GM23338 (cell line): ENCODE results near the gene PIGC. TPM values are rescaled to one million over a fixed set of nuclear protein-coding genes. Genes with fewer than 3 reads are reported as not detected.

Source experiments
- ATAC-seq: fragments of 200-7000 bp; cut with Tn5 transposase; 3 replicates; pipeline ENCODE4 v1.9.1; 2020
- DNase-seq: peaks from one replicate; pipeline ENCODE4 v3.0.0-alpha.2; 2015; ENCODE audit warnings: low spot score
- H2AFZ ChIP-seq: fragments of 200-600 bp; sonication (generic); 2 replicates; pipeline ENCODE4 v1.8.0; 2016; ENCODE audit warnings: antibody characterized with exemption, mild to moderate bottlenecking, moderate library complexity
- H3F3A ChIP-seq: fragments of 200-600 bp; sonication (generic); replicated peaks from 2 replicates; pipeline ENCODE4 v1.8.0; 2017; ENCODE audit warnings: antibody characterized with exemption, mixed run types, low read depth
- H3K27ac ChIP-seq: fragments of 200-600 bp; sonication (generic); 2 replicates; pipeline ENCODE4 v1.6.1; 2016; ENCODE audit warnings: low read depth
- H3K27me3 ChIP-seq: fragments of 200-600 bp; sonication (generic); 2 replicates; pipeline ENCODE4 v1.8.0; 2016; ENCODE audit warnings: mild to moderate bottlenecking, mixed run types, moderate library complexity; ENCODE audit not compliant: insufficient read depth
- H3K36me3 ChIP-seq: fragments of 200-600 bp; sonication (generic); 2 replicates; pipeline ENCODE4 v1.8.0; 2016; ENCODE audit warnings: mild to moderate bottlenecking; ENCODE audit not compliant: insufficient read depth
- H3K4me1 ChIP-seq: fragments of 200-600 bp; sonication (generic); 2 replicates; pipeline ENCODE4 v1.8.0; 2016; ENCODE audit warnings: mild to moderate bottlenecking, moderate library complexity; ENCODE audit not compliant: insufficient read depth
- H3K4me2 ChIP-seq: fragments of 200-600 bp; sonication (generic); 2 replicates; pipeline ENCODE4 v1.7.1; 2017; ENCODE audit warnings: mixed run types
- H3K4me3 ChIP-seq: fragments of 200-600 bp; sonication (generic); 2 replicates; pipeline ENCODE4 v1.6.1; 2016; ENCODE audit warnings: mixed run types
- H3K79me2 ChIP-seq: fragments of 200-600 bp; sonication (generic); replicated peaks from 2 replicates; pipeline ENCODE4 v1.8.0; 2017; ENCODE audit warnings: mild to moderate bottlenecking; ENCODE audit not compliant: insufficient read depth
- H3K9me2 ChIP-seq: fragments of 200-600 bp; sonication (generic); 2 replicates; pipeline ENCODE4 v1.8.0; 2017; ENCODE audit not compliant: insufficient read depth
- H4K20me1 ChIP-seq: fragments of 200-600 bp; sonication (generic); replicated peaks from 2 replicates; pipeline ENCODE4 v1.8.0; 2017; ENCODE audit warnings: mild to moderate bottlenecking; ENCODE audit not compliant: insufficient read depth
- H3K27ac Mint-ChIP-seq: 2 replicates; pipeline ENCODE4 v1.8.0; 2020; ENCODE audit warnings: inconsistent platforms, mild to moderate bottlenecking, moderate library complexity, mixed read lengths
- H3K27me3 Mint-ChIP-seq: 3 replicates; pipeline ENCODE4 v1.8.0; 2022; ENCODE audit warnings: low read depth, mild to moderate bottlenecking, moderate library complexity, mixed read lengths, inconsistent platforms; ENCODE audit not compliant: insufficient read depth, poor library complexity
- H3K36me3 Mint-ChIP-seq: 3 replicates; pipeline ENCODE4 v1.8.0; 2021; ENCODE audit warnings: low read depth, mild to moderate bottlenecking, inconsistent platforms, moderate library complexity, mixed read lengths
- H3K4me1 Mint-ChIP-seq: 3 replicates; pipeline ENCODE4 v1.8.0; 2020; ENCODE audit warnings: mild to moderate bottlenecking, inconsistent platforms, mixed read lengths
- H3K4me3 Mint-ChIP-seq: 3 replicates; pipeline ENCODE4 v1.8.0; 2021; ENCODE audit warnings: moderate library complexity, mild to moderate bottlenecking, inconsistent platforms, mixed read lengths
- H3K9me3 Mint-ChIP-seq: 3 replicates; pipeline ENCODE4 v1.8.0; 2020; ENCODE audit warnings: moderate library complexity, mild to moderate bottlenecking, inconsistent platforms, mixed read lengths
- CTCF ChIP-seq, 2 experiments: fragments of 200-600 bp in 1 of 2; sonication (generic) in 1 of 2; conservative IDR thresholded peaks; 2 replicates each; pipeline versions ENCODE4 v1.5.1 to v1.6.1; 2016 to 2017; ENCODE audit warnings: antibody characterized with exemption in 2 of 2, low read depth in 2 of 2, mild to moderate bottlenecking in 2 of 2, moderate library complexity in 1 of 2
- ETS1 ChIP-seq: IDR thresholded peaks from 2 replicates; pipeline ENCODE4 v1.6.1; 2016; ENCODE audit warnings: antibody characterized with exemption
- EZH2 ChIP-seq: fragments of 200-600 bp; sonication (generic); IDR thresholded peaks from one replicate; pipeline ENCODE4 v1.8.0; 2017; ENCODE audit warnings: antibody characterized with exemption, mild to moderate bottlenecking, low read depth; ENCODE audit not compliant: unreplicated experiment
- POLR2AphosphoS5 ChIP-seq: IDR thresholded peaks from 2 replicates; pipeline ENCODE4 v1.6.1; 2016; ENCODE audit warnings: antibody characterized with exemption, low read depth
- ZNF331 ChIP-seq: fragments of 250-450 bp; sonication (Bioruptor Pico); IDR thresholded peaks from 2 replicates; pipeline ENCODE4 v1.5.0; 2020; ENCODE audit warnings: low read depth, mild to moderate bottlenecking, moderate library complexity
- polyA plus RNA-seq: library from polyadenylated mRNA; unstranded; fragments of >200 nt; fragmentation: Nextera tagmentation; extraction: Ambion mirVana; gene quantifications from 2 replicates; pipeline ENCODE4 v1.2.1, GENCODE V29; 2016
- total RNA-seq: library from RNA; depleted of rRNA; stranded (reverse); fragments of >200 nt; shearing (Covaris generic); gene quantifications from 2 replicates; pipeline ENCODE4 v1.2.3, GENCODE V29; 2014

Gene PIGC
- total and polyA plus RNA-seq, 2 experiments from 2014 or later, result 22.5 to 28.1 TPM

GRCh38 chr1:172401892-172402291 lies 42.0 kb downstream of the PIGC start:
- Histone ChIP-seq H3K9me2 (no peaks in the 10 kb centered on the region), H2AFZ (no peak overlapping the region), H3K79me2 (no peaks in the 10 kb centered on the region), H3K4me1 (peaks cover 16% of the 10 kb centered on the region; the same call in 1 of the 2 replicates), H3K27me3 (no peaks in the 10 kb centered on the region), H4K20me1 (no peaks in the 10 kb centered on the region), H3F3A (no peaks in the 10 kb centered on the region), H3K4me3 (no peak overlapping the region), H3K27ac (no peak overlapping the region), H3K36me3 (no peaks in the 10 kb centered on the region), H3K4me2 (no peak overlapping the region)
- TF ChIP-seq CTCF (conservative IDR thresholded peaks at IDR 0.05; ENCODE audit: low read depth in 2 of 2) (peak; percentile 71 to 81), EZH2 (no peak)
- peaks cover 22% of the 10 kb centered on the region for H3K4me1 Mint-ChIP-seq
- H3K27ac Mint-ChIP-seq, result no peak overlapping the region; the same call in 1 of the 2 replicates
- DNase-seq (peak; percentile 74), ATAC-seq (peak; percentile 91)
- H3K27me3 Mint-ChIP-seq, result no peaks in the 10 kb centered on the region
- H3K36me3 Mint-ChIP-seq, result no peaks in the 10 kb centered on the region
- H3K9me3 Mint-ChIP-seq, result no peaks in the 10 kb centered on the region
- H3K4me3 Mint-ChIP-seq, result no peak overlapping the region

- Histone ChIP-seq H3K4me3 (no peak overlapping the region), H4K20me1 (no peaks in the 10 kb centered on the region), H3K4me1 (peaks cover 16% of the 10 kb centered on the region; the same call in 1 of the 2 replicates), H3K4me2 (no peak overlapping the region), H3K79me2 (no peaks in the 10 kb centered on the region), H3K36me3 (no peaks in the 10 kb centered on the region), H3K27me3 (no peaks in the 10 kb centered on the region), H2AFZ (no peak overlapping the region), H3F3A (no peaks in the 10 kb centered on the region), H3K9me2 (no peaks in the 10 kb centered on the region), H3K27ac (no peak overlapping the region)
- H3K4me3 Mint-ChIP-seq, result no peak overlapping the region
- DNase-seq (no peak), ATAC-seq (no peak)
- no peak overlapping the region; the same call in 1 of the 2 replicates for H3K27ac Mint-ChIP-seq
- TF ChIP-seq ZNF331 (CRISPR knock-in tag) (no peak), POLR2AphosphoS5 (no peak), ETS1 (no peak)
- no peaks in the 10 kb centered on the region for H3K27me3 Mint-ChIP-seq
- H3K36me3 Mint-ChIP-seq, result no peaks in the 10 kb centered on the region
- H3K4me1 Mint-ChIP-seq, result peaks cover 22% of the 10 kb centered on the region
- no peaks in the 10 kb centered on the region for H3K9me3 Mint-ChIP-seq
These were observed 42.4 kb downstream of the PIGC start for GRCh38 chr1:172401477-172401876.

GRCh38 chr1:172400722-172401105 lies 43.2 kb downstream of the PIGC start:
- Mint-ChIP-seq H3K27ac (no peak overlapping the region), H3K27me3 (no peaks in the 10 kb centered on the region), H3K36me3 (no peaks in the 10 kb centered on the region), H3K4me3 (no peak overlapping the region), H3K4me1 (peaks cover 28% of the 10 kb centered on the region), H3K9me3 (no peaks in the 10 kb centered on the region)
- Histone ChIP-seq H3K27me3 (no peaks in the 10 kb centered on the region), H3F3A (no peaks in the 10 kb centered on the region), H3K4me3 (no peak overlapping the region), H4K20me1 (no peaks in the 10 kb centered on the region), H3K79me2 (no peaks in the 10 kb centered on the region), H3K36me3 (no peaks in the 10 kb centered on the region), H3K4me1 (peaks cover 20% of the 10 kb centered on the region), H2AFZ (no peak overlapping the region), H3K4me2 (no peak overlapping the region), H3K27ac (no peak overlapping the region), H3K9me2 (no peaks in the 10 kb centered on the region)
- ATAC-seq (no peak), DNase-seq (no peak)
- no peak for TF ChIP-seq POLR2AphosphoS5
